NOMO-1 treated with dmso at 0.1 percent for 144 hours (cell line): ENCODE data around the gene EMX1.

Experiments used
- DNase-seq: peaks from one replicate; lab custom pipeline; 2025; ENCODE audit not compliant: unreplicated experiment; lab: John Stamatoyannopoulos, UW

Gene EMX1

DNA sequence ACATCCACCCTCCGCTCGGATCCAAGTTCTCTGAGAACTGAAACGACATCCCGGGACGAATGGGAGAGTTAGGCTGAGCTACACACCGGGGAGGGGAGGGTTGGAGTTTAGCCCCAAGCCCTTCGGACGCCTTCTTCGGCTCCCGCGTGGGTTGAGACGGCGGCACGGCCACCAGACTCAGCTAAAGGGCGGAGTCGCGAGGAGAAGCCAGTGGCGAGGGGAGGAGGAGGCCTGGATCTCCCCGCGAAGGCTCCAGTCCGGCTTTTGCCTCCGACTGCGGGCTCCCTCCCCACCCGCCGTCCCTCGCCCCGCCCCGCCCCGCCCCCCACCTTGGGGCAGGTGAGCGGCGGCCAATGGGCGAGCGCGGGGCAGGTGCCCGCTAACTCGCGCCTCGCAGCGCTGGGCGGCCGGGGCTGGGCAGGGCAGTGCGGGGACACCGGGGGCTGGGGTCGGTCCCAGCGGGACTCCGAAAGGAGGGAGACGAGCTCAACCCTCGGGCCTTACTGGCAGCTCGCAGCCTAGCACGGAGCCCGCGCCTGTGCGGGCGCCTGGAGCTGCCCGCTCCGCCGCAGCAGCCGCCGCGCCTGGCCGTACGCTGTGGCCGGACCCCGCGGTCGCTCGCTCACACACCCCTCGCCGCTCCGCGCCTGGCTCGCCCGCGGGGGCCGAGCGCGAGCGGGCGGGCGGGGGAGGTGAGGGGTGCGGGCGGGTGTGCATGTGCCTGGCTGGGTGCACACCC is at the start of gene EMX1:
Gene EMX1, plus strand, starts transcription at position 382 of the 739 bp plus-strand sequence. Its CDS starts 334 bp downstream, at position 716.
- no peak for DNase-seq

DNA sequence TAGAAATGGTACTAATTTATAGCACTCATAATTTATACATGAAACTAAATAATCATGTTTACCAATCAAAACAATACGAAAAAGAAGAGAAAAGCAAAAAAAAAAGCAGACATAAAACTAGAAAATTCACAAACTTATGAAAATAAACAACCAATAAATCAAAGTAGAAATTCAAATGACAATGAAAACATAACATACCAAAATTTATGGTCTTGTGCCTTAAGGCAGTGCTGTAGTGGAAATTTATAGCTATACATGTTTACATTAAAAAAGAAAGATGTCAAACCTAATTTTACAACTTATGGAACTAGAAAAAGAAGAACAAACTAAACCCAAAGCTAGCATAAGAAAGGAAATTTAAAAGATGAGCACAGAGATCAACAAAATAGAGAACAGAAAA is 46.3 kb upstream of the EMX1 start:
- DNase-seq, result no peak

DNA sequence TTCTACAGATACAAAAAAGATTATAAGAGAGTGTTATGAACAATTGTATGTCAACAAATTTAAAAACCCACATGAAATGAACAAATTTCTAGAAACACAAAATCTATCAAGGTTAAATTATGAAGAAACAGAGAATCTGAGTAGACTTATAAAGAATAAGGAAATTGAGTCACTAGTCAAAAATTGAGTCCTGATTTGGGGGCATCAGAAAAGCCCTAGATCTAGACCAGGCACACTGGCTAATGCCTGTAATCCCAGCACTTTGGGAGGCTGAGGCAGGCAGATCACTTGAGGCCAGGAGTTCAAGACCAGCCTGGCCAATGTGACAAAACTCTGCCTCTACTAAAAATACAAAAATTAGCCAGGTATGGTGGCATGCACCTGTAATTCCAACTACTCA is 45.4 kb upstream of the EMX1 start:
- DNase-seq, result no peak

DNA sequence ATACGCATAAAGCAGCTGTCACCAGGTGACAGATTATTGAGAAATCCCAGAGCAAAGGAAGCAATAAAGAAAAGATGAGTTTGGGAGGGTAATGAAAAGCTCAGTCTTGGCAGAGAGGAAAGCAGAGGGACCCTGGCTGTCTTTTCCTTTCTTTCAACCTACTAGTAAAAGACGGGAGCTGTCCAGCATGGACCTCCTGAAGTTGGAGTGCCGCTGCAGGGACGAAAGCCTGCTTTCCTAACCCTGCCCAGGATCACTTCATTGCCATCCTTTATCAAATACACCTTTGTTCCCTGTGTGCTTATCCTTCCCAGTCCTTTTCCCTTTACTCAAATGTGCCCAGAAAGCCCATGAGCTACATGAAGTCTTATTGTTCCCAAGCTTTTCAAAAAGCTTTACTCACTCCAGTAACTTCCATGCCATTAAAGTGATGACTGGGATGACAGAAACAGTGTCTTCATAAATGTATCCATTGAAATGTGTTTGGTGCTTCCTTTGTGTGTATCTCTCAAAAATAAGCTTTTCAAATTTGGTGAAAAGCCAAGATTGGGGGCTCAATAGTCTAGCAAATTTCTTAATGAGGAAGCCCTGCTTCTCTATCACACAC is 33.9 kb upstream of the EMX1 start:
- no peak for DNase-seq

DNA sequence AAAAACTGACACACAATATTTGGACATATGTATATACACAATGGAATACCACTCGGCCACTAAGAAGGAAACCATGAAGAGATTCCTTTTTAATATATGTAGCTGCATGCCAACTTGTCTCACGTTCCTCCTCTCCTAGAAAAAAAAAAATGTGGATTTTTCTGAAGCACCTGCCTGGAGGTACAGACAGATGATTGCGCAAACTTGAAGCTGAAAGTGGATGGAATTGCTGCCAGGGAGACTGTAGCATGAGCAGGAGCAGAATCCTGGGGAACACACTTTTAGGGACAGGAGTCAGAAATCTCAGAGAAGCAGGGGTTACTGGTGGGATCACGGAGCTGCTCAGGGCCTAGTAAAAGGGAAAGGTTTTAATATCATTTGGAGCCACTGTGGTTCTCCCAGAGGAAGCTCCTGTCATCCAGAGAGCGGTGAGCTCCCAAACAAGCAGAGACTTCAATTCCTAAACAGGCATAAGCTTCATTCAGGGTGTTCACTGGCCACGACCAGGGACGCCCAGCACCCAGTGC is 30.8 kb upstream of the EMX1 start:
- DNase-seq, result no peak

DNA sequence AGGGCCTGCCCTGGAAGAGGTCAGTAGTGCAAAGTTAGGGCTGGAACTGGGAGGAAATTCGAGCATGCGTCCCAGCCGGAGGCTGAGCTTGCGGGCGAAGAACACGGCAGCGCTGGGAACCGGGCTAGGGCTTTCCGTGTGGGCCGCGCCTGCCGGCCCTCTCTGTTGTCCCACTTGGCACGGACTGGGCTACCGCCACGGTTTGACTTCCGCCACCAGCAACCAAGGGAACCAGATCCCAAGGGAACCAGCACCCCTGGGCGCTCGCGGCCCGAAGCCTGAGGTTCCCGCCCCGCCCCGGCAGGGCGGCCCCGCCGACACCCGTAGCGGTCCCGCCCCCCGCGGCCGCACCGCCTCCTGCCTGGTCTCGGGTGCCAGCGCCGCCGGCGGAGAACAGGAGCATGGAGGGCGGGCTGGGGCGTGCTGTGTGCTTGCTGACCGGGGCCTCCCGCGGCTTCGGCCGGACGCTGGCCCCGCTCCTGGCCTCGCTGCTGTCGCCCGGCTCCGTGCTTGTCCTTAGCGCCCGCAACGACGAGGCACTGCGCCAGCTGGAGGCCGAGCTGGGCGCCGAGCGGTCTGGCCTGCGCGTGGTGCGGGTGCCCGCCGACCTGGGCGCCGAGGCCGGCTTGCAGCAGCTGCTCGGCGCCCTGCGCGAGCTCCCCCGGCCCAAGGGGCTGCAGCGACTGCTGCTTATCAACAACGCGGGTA is 30.1 kb upstream of the EMX1 start, which contains the start of gene SPR:
Gene SPR, plus strand, starts transcription at position 377 of the 708 bp plus-strand sequence. Its CDS starts 25 bp downstream, at position 402.
- no peak for DNase-seq

DNA sequence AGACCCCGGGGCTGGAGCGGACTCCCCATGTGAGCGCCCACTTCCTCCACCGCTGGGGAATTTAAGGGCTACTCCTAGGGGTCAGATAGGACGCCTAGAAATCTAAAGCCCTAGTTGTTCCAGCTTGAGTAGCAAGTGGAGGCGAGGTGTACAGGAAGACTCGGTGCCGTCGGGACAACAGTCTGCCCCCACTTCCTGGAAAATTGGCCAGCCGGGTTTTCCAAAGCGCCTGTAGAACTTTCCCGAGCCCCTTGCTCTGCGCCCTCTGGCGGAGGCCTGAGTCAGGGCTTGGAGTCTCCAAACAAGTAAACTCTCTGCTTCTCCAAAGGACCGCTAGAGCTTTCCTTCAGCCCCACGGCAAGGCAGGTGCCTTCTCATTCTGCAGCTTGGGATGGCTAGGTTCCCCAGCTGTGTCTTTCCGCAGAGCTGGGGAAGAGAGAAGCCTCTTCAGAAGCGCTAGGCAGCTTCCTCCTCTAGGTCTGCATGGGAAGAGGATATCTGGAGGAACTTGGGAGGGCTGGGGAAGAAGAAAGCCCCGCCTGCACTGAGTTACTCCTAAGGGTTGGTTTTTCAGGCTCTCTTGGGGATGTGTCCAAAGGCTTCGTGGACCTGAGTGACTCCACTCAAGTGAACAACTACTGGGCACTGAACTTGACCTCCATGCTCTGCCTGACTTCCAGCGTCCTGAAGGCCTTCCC is 29.4 kb upstream of the EMX1 start:
- peak; percentile 15 for DNase-seq

DNA sequence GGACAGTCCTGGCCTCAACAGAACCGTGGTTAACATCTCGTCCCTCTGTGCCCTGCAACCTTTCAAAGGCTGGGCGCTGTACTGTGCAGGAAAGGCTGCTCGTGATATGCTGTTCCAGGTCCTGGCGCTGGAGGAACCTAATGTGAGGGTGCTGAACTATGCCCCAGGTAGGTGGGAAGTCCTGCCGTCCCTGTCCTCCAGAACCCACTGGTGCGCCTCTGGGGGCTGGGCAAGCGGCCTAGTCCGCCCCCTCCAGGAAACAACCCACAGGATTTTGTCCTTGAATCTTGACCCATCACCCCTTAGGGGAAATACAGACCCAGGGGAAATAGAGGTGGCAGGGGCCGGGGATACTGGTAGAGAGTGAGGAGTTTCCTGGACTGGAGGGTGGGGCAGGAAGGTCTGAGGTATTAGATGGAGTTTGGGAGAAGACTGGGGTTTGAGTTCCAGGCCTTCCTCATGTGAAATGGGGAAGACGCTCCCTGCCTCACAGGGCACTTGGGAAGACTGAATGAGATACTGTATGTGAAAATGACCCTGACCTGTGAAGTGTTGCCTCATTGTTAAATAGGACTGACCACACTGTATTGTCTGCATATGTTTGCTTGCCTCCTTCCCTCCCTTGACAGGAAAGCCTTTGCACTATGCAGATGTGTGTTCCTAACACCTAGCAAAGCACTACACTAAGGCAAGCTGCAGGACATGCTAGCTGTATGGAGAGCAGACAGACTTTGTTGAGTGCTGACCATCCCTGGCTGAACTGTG is 28.7 kb upstream of the EMX1 start:
- DNase-seq, result no peak

DNA sequence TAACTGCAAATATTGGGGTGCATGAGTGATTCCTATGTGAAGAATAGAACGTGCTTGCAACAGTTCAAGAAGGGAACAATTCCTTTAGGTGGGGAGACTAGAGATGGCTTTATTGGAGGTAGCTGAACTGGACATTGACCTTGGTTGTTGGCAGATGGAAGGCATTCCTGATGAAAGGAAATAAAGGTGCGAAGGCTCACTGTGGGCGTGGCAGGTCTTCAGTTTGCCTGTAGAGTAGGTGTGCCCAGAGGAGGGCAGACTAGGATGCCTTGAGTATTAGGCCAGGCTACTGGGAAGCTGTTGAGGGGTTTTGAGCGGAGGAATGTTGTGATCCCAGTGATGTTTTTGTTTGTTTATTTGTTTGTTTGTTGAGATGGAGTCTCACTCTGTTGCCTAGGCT is 27.3 kb upstream of the EMX1 start:
- DNase-seq, result no peak

DNA sequence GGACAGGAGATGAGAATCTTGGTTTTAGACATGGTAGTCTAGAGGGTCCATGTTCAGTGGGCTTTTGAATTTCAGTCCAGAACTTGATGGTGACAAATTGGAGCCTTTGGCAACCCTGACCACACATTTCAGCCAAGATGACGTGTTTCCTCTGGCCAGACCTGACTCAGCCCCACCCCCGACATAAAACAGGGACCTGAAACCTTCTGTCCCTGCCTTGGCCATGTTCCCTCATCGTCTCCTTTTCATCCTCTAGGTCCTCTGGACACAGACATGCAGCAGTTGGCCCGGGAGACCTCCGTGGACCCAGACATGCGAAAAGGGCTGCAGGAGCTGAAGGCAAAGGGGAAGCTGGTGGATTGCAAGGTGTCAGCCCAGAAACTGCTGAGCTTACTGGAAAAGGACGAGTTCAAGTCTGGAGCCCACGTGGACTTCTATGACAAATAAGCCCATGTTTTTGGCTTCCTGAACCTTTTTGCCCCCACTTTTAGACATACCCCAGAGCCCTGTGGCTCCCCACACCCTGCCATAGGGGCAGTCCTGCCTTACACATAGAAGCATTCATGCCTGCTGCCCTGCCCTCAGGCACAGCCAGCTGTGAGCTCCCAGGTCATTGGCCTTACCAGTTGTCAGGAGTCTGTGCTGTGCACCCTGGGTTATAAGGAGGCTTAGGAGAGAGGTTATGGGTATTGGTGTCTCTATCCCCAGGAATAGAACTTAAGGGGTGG is 26.1 kb upstream of the EMX1 start:
- no peak for DNase-seq

DNA sequence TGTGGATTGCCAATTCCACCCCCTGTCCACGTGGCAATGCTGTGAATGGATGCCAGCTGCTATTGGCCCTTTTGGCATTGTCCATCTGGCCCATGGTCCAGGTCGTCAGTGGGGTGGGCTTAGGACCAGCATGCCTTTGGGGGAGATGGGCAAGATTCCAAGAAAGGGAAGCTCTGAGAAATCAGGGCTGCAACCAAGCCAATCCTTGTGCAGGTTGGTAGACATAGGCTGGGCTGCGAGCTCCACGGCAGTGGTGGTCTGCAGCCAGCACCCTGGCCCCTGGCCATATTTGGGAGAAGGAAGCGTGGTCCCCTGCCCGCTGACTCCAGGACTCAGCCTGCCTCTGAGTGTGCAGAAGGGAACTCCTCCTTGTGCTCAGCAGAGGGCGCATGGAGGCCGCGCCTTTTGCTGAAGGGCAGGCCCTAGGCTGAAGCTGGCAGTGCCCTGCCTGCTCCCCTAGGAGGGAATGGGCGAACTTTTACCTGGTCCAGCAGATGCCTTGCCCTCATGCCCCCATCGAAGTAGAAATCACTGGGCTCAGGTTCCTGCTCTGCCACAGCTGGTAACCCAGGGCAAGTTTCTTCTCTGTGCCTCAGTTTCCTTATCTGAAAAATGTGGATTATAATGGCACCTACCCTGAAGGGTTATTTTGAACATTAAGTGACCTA is 24.7 kb upstream of the EMX1 start:
- no peak for DNase-seq

DNA sequence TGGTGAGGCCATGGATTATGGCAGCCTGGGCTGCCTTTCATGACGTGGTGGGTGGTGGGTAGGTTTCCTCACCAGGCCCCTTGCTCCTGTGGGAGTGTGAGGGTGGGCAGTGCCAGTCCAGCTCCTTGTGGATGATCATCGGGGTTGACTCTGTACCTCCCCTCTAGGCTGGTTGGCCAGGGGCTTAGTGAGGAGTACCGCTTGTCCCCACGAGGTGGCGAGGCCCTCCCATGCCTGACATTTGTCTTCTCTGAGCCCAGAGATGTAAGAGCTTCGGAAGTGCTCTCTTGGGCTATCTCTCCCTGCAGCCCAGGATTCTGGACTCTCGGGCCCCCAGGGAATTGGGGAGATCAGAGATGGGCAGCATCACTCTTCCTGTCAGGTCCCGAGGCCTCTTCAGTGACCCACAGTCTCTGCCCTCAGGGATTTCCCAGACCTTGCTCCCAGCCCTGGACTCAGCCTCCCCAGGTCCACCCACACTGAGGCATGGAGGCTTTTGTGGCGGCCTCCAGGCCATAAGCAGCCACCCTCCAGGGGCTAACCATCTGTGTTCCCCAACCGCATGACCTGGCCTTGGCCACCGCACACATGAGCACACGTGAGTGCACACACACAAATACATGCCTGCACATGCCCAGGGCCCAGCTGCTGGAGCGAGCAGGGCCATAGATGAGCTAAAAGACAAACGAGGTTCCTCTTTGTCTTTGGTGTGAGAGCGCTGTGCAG is 23.6 kb upstream of the EMX1 start:
- DNase-seq, result no peak

DNA sequence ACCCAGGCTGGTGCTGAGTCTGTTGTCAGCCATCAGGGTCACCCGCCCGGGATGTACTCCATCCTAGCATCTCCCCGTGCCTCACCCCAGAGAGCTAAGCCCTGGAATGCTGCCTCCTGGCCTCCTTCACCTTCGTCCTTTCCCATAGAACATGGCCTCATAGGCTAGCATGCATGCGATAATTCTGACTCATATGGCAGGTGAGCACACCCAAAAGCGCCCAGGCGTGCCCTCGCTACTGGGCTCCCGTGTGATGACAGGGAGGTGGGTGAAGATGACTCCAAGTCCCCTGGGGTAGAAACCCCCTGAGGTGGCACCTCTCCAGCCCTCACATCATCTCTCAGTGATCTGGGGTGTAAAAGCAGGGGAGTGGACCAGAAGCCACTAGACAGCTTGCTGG is 22.8 kb upstream of the EMX1 start:
- no peak for DNase-seq

DNA sequence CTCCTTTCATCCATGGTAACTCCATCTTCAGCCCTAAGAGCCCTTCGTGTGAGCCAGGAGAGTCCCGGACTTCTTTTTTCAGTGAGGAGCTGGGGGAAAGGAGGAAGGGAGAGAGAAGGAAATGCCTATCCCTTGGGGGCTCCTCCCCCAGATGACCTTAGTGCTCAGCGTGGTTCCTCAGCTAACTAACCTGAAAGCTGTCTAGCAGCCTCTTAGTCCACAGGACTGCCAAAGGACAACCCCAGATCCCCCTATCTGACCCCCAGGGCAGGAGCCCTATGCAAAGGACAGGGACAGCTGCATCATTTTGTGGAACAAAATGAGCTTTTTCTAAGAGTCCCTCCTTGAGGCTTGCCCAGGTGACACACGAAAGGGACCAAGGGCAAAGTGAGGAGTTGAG is 22.2 kb upstream of the EMX1 start:
- DNase-seq, result no peak

DNA sequence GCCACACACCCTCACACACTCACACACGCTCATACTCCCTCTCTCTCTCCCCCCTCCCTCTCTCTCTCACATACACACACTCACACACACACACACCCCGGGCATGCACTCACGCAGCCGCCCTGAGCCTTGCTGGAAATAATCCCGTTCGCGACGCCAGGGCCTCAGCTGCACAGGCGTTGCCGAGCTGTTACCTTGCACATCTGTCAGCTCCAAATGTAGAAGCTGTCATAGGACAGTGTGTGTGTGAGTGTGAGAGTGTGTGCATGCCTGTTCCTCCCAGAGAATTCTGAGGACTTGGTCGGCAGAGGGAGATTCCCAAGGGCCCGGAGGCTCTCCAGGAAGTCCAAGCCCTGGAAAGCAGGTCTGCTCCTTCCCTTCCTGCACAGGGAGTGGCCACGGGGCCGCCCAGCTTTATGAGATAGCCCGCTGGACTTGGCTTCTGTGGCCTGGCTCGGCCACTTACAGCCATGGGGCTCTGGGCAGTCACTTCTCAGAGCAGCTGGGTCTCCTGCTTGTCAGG is 21.5 kb upstream of the EMX1 start:
- no peak for DNase-seq

DNA sequence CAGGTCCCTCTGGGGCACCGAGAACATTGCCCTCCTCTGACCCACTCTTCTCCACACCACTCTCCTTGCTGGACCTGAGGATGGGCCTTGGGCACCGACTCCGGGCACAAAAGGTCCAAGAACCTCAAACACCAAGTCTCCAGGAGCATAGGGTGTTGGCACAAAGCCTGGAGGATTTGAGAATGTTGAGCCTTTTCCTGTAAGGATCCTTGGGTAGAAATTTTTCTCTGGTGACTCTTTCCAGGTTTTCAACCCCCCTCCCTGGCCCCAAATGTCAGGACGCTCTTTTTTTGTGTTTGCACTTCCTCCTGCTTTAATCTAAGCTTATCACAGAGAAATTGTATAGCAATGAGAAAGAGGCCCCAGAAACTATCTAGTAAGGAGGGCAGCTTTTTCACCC is 20.9 kb upstream of the EMX1 start:
- no peak for DNase-seq

DNA sequence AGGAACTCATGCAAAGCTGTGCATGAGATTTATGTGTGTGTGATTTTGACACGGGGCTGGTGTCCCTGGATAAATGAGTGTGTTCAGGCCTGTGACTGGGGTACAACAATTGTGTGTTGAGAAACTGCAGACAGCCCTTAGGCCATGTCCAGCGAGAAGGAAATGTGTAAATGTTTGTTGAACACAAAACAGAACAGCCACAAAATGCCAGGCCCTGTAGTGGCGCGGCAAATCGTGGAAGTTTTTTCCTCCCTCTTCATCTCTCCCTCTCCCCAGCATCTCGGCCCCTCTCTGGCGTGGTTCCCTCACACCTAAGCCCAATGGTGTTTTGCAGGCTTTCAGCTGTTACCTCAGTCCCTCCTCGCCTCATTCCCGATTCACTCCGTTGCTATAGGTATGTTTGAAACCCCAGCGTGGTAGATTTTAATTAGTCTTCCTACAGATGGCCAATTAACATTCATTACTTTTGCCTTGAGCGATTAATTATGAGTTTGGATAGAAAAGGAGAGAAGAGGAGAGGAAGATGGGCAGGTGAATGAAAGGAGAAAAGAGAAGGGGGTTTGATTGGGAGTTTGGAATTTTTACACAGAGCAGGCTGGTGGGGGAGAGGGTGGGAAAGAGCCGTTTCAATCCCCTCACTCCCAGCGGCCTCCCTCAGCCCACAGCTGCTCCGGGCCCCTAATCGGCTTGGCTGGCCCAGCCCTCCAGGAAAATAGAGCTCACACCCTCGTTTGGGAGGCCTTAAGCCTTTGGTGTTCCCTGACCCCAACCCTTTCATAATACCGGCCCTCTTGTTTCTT is 19.3 kb upstream of the EMX1 start:
- DNase-seq, result no peak

DNA sequence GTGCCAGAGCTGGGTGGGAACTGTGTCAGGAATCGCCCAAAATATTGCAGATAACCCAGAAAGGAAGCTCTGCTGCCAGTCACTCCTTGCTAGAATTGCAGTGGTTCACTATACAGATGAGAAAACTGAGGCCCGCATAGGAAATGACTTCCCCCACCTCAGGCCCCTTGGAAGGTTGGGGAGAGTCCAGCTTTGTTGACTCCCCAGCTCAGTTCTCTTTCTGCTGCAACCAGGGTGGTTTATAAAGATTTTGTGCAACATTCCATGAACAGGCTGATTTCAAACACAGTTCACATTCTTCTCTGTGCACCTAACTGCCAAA is 18.8 kb upstream of the EMX1 start:
- DNase-seq, result no peak
